CD4-positive, alpha-beta T cell treated with Interferon gamma for 1 hour (primary cell): ENCODE measurements around the gene CBFA2T3.
A peak's percentile ranks its signal among the peaks of the same experiment; 100 is the strongest.
"Not testable (repeated sequence)": the region's sequence is repeated elsewhere in the genome, so short reads cannot be mapped to it uniquely, and the experiment has no call there.

Experiments
- DNase-seq: peaks from one replicate; pipeline ENCODE4 v3.0.0-alpha.2; 2020

CBFA2T3 gene

DNA sequence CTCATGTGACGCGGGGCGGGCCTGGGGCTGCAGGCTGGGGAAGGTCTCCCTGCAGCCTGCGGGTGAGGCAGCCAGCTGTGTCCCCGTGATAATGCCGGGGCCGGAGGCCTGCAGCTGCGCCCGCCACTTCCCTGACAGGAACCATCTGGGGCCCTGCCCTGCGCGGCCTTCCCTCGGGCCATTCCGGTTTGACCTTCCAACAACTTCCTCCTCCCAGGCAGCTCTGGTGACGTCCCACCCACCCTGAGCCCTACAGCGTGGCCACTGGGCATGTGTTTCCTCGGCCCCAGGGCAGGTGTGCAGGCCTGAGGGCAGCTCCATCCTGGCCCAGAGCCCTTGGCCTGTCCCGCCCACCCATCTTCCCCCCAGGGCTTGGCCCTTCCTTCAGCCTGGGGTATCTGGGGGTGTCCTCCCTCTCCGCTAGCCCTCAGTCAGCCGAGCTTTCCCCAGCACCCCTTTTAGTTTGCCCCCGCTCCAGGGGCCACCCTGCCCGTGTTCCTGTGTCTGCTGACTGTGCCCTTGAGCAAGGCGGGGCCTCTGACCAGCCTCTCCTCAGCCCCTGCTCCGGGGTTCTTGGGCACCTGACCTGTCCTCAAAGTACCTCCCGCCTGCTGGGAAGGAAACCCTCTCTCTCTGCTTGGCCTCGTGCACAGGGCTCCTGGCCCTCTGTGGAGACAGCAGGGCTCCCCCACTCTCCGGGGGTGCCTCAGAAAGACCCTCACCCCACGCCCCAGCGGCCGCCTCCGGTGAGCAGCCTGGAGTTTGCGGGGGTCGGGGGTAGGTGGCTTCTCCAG, at the start of gene CBFA2T3:
TSS of gene CBFA2T3 (minus strand) at position 190 of the 794 bp plus-strand sequence. CDS start 400 bp downstream, outside the sequence.
- peak; percentile 54 for DNase-seq

DNA sequence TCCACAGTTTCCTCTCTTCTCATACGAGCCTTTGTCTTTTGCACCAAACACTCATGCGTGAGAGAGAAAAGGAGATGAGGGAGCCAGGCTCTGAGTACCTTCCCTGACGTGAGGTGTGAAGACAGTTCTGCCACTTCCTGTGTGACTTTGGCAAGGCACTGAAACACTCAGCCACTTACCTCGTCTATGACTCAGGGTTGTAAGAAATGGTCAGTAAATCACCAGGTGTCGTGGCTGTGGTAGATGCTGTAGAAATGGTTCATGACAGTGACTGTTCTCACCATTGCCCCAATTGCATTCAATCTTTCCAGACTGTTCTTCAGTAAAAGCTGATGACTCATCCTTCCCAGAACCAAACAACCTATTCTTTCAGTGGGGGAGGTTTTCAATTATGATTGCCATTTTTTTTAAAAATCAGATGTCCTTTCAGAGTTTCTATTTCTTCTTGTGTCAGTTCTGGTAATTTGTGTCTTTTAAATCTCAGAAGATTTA, 49.2 kb upstream of the CBFA2T3 start:
- DNase-seq = peak; percentile 53

DNA sequence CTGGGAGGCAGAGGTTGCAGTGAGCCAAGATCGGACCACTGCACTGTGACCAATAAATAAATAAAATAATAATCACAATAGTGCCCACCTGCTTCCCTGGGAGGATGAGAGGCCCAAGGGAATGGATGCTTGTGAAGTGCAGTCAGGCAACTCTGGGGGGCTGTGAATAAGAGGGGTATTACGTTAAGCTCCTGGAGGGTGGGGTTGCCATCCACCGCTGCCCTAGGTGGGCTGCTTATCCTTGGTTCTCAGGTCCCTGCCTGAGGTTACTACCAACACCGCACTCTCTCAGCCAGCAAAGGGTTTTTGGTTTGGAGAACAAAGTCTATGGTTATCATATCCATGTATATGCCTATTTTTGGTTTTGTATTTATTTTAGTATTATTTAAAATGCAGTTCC, 48.6 kb upstream of the CBFA2T3 start:
- no peak for DNase-seq

DNA sequence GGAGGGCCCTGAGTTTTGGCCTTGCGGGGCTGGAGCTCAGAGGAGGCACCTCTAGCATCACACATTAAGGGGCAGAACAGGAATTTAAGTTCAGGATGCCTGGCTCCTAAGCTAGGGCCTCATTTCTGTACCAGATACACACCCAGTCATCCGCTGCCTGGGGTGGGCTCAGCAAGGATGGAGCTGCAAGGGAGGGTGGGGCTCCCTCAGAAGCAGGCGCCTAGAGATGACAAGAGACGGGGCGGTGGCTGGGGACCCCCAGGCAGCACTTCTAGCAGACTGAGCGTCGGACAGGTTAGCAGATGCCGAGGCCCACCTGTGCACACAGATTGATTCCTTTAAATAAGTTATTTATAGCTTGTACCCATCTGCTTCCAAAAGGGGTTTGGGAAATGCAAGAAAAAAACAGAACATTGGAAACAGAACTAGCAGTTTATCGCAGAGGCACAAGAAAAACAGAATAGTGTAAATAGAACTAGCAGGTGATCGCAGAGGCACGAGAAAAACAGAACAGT, 47.6 kb upstream of the CBFA2T3 start:
- no peak for DNase-seq

DNA sequence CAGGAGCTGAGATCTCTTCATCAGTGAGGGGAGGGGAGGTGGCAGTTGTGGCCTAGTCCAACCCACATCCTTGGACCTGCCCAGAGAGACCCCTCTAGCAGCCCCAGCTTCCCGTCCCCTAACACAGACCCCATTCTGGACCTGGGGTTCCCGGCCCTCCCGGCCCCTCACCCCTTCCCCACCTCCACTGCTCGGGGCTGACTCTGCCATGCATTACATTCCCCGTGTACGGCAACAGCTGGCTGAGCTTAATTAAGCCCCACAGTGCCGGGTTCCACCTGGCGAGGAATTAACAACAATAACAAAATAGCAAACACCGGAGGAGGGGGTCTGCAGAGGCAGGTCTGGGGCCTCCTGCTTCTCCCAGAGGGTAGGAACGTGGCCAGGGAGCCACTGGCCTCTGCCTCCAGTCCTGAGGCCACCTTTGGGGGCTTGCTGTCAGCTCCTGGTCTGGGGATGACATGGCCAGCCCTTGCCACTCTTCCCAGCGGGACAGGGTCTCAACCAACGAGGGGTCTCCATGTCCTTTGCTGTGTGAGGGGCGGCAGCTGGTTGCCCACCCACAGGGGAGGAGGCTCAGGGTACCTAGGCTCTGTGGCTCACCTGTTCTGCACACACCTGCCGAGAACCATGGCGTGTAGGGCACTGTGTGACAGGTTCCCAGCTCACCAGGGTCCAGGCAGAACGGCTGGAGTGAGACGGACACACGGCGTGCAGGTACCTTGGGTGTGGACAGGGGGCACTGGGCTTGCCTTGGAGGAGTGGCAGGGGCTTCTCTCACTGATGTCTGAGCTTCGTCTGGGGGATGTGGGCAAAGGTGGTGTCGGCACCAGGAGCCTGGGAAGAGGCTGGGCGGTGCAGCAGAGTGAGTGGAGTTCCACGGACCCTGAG, 46.9 kb upstream of the CBFA2T3 start:
- no peak for DNase-seq

DNA sequence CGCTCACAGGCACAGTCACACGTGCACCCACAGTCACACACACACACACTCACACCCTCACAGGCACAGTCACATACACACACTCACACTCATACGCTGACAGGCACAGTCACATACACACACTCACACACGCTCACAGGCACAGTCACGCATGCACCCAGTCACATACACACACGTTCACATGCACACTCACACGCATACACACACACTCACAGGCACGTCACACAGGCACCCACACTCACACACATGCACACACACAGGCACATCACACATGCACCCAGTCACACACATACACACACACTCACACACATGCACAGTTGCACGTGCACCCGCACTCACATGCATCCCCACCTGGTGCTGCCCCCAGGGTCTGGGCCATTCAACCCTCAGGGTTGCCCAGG, 46.1 kb upstream of the CBFA2T3 start:
- DNase-seq = no peak

DNA sequence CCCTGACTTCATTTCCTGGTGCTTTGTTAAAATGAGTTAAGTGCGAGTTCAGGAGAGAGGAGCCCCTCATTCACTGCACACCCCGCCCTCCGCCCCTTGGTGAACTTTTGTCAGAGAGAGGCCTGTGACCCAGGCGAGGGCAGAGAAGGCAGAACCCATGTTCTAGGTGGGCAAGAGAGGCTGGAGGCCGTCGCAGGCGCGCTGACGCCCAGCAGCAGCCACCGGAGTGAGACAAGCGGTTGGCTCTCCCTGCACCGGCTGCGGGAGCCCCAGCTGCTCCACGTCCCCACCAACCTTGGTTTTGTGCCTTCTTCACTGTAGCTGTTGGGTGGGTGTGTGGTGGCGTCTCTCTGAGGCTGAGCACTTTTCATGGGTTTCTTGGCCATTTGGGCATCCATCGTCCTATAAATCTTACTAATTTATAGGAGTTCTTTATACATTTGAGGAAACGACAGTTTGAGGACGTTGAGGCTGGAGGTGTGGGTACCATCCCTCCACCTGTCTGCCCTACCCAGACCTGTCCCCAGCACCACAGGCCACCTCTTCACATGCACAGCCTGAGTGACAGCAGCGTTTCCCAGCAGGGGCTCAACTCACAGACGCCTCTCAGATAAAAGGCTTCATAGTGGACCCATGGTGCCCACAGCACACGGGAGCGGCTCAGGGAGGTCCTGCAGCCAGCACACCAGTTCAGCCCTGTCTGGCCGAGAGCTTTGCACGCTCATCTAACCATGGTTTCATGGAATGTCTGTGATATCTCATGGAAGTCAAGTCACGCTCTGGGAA, 45.2 kb upstream of the CBFA2T3 start:
- DNase-seq = no peak

DNA sequence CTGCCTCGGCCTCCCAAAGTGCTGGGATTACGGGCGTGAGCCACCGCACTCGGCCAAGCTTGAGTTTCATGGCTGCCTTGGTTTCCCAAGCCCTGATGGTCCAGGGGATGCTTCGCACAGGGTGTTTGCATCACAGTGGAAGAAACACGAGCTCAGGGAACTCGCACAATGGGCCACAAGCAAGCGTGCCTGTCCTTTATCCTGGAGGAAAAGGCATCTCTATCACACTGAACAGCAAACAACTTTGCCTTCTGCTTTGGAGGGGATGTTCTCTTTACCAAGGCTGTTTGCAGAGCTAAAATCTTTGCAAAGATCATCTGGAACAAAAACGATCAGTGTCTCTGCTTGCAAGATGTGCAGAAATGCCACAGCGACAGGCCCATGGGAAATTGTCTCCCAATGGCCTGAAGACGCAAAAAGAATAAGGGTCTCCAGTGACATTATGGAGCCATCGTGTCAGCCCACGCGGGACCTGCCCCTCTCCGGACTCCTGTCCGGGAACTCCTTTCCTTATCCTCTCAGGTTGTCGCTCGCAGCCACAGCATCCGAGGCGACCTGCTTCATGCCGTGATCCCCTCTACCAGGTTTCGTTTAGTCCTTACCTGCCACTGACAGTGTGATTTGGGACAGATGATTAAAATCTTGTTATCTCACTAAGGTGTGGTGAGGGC, 44.1 kb upstream of the CBFA2T3 start:
- no peak for DNase-seq

DNA sequence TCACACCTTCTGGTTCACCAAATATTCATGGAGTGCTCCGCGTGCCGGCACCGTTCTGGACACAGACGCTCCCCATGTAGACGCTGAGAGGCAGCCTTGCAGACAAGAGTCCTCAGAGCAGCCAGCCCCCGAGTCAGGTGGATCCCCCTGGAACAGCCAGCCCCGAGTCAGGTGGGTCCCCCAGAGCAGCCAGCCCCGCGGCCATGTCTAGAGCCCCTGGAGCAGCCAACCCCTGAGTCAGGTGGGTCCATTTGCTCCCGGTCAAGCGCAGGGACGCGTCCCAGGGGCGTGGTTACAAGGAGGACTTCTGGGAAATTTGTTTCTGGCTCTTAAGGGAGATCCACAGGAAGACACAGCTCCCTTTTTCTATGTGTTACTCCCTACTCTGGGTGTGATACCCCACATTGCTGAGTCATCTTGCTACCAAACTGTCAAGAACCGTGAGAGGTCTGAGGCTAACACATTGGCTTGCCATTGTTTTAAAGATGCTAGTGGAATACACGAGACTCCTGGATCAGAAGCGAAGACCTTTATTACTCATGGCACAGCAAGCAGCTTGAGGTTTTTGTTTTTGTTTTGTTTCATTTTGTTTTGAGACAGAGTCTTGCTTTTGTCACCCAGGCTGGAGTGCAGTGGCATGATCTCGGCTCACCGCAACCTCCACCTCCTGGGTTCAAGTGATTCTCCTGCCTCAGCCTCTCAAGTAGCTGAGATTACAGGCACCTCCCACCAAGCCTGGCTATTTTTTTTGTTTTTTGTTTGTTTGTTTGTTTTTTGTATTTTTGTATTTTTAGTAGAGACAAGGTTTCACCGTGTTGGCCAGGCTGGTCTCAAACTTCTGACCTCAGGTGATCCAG, 43.3 kb upstream of the CBFA2T3 start:
- no peak for DNase-seq

DNA sequence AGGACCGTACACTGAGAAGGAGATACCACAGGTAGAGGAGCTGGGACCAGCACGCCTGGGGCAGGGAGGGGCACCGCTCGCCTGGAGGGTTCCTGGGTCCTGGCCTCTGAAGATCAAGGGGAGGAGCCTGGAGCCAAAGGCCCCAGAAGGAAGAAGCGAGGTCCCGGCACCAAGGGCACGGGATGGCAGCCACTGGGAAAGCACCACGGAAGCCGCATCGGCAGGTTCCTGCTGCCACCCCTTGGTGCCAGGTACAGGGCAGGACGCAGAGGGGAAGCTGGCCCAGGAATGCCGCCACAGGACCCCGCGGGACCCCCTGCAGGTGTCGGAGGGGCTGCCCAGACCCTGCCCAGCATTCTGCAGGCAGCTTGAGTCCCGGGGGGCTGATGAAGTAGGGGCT, 42.5 kb upstream of the CBFA2T3 start:
- DNase-seq = no peak

DNA sequence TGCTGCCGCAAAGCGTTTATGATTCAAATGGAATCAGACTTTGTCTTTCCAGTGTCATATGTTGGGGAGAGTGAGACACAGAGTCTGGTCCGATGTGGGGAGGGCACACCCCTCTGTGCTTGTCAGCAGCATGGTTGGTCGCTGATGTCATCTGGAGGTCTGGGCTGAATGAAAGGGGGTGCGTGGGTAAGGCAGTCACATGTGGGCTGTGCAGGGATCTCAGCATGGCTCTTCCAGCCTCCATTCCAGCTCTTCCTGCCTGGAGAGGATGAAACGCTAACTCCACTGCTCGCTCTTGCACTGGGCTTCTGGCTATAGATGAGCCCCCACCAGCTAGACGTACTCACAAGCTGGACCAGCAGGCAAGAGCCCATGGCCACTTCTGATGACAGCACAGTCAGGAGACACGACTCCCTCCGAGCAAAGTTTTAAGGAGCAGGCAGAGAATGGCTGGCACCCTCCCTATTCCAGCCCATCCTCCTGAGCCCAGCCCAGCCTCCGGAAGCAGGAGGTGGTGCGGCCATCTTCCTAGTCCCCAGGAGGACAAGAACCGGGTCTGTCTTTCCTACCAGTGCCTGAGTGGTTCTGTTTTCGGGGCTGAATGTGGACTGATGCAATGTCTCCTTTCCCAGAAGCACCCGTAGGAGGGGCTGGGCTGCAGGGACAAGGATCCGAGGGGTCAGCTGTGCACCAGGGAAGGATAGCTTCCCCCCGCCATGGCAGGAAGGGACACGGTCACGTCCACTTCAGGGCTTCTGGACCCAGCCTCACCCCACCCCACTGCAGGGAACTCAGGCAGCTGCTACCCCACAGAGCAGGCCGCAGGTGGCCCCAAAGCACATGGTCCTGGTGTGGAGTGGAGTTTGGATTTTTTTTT, 41.5 kb upstream of the CBFA2T3 start:
- DNase-seq = no peak

DNA sequence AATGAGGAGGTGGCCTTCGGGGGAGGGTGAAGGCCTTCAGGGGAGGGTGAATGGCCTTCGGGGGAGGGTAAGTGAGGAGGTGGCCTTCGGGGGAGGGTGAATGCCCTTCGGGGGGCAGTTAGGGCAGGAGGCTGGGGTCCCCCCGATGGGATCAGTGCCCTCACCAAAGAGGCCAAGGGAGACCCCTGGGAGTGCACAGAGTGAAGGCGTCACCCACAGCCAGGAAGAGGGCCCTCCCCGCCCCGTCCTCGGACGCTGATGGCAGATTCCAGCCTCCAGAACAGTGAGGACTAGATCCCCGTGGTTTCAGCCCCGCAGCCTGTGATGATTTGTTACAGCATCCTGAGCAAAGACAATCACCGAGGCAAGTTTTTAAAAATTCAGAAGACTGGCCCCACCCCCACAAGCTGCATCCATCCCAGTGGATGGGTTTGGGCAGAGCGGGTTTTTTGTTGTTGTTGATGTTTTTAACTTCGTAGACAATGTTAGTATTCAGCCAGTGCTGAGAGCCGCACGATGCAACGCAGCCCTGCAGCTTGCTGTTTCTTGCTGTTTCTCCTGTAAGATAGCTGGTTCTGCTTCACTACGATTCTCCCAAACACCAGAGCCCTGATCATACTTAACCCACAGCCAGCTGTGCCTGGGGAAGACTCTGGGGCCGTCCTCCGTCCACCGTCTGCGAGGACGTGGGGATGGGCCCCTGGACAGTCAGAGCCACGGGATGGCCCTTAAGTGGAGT, 40.7 kb upstream of the CBFA2T3 start:
- DNase-seq = no peak

DNA sequence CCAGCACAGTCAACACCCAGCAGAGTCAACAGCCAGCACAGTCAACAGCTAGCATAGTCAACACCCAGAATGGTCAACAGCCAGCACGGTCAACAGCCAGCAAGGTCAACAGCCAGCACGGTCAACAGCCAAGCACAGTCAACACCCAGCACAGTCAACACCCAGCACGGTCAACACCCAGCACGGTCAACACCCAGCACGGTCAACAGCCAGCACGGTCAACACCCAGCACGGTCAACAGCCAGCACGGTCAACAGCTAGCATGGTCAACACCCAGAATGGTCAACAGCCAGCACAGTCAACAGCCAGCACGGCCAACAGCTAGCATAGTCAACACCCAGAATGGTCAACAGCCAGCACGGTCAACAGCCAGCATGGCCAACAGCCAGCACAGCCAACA, 39.6 kb upstream of the CBFA2T3 start:
- not testable (repeated sequence) for DNase-seq

DNA sequence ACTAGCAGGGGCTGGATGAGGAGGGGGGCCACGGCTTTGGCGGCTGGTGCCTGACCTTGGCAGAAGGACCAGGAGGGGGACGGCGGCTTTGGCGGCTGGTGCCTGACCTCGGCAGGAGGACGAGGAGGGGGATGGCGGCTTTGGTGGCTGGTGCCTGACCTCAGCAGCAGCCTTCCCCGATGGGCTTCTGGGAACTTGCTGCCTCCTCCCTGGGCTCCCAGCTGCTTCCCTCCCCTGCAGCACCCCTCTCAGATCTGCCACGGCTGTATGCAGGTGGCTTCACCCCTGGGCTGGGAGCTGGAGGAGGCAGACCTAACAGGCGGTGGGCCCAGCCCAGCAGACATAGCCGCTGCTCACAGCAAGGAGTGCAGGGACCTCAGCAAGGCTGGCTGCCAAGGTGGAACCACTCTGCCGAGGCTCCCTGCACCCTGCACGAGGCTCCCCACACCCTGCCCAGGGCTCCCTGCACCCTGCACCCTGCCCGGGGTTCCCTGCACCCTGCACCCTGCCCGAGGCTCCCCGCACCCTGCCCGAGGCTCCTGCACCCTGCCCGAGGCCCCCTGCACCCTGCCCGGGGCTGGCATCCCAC, 38.4 kb upstream of the CBFA2T3 start:
- no peak for DNase-seq

DNA sequence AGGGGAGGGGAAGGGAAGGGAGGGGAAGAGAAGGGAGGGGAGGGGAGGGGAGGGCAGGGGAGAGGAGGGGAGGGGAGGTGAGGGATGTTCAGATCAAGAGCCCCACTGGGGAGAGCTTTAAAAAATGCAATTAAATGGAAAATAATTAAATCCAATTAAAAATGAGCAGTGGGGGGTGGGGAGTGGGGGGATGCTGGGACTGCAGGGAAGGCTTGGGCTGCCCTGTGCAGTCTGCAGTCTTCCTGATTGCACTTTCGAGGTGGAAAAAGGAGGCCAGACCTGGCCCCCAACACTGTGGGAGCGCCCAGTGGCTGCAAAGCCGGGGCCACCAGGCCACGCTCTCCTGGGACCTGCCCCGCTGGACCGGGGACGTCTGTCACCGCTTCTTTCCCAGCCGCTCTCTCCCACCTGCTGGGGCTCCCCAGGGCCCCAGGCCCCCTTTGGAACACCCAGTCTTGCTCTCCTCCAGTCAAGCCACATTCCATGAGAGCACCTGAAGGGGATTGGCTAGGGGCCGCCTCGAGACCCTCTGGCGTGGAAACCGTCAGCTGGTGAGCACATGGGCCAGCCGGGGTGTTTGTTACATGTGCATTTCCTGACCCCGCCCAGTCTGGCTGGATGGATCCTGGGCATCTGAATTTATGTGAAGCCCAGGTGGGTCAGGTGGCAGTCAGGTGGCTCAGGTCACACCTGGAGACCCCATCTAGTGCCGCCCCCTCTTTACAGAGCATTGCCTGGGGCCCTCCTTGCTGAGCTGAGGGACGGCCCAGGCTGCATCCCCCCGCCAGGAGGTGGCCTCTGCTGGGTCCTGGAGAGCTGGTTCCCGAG, 37.6 kb upstream of the CBFA2T3 start:
- no peak for DNase-seq

DNA sequence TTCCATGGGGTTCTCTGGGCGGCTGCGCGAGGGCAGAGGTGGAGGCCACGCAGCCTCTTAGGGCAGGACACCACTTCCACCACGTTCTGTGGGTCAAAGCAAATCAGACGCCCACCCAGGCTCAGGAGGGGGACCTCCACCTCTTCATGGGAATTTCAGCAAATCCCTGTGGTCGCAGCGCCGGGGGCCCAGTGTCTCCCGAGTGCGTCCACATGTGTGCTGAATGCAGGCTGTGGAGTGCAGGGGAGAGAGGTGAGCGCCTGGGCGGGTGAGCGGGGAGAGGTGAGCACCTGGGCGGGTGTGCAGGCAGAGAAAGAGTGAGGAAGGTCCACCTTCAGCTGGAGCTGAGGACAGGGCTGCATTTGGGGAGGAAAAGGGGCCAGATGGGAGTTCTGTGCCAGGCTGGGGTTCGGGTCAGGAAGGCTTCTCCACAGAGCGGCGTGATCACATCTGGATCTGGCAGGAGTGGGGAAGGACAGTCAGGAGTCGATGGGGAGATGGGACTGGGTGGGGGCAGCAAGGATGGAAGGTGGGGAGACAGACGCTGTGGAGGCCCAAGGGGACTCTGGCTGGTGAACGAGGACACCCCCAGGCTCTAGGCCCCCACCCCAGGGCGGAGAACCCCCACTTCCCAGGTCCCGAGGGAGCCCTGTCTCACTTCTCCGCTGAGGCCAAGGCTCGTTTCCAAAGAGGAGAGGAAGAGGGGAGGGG, 36.8 kb upstream of the CBFA2T3 start:
- no peak for DNase-seq

DNA sequence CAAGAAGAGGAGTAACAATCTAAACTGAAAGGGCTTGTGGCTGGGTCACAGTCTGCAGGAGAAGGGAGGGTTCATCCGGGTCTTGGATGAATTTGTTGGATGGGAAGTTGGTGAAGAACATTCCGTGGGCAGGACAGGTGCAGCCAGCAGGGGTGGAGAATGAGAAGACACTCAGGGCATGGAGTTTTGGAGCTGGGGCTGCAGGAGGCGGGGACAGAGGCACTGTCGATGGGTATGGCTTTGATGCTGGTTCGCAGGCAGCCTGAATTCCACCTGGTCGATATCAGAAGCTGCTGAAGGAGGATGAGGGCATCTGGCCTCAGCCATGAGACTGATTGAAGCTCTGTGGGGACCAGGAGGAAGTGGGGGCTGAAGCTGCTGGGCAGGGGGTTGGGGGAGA, 36.1 kb upstream of the CBFA2T3 start:
- DNase-seq = no peak

DNA sequence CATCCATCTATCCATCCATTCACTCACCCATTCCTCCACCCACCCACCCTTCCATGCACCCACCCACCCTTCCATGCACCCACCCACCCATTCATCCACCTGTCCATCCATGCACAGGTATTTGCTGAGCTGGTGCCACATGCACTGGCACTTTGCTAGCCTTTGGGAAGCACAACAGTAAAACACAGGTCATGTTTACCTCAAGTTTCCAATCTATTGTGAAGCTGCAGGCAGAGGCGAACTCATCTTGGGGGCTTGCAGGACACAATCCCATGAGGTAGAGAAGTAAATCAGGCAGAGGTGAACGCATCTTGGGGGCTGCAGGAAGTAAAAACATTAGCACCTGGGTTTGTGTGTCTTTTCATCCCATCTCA, 35.6 kb upstream of the CBFA2T3 start:
- no peak for DNase-seq
